Measurements from ENCODE around the gene SUGT1. TPM values are rescaled to one million over a fixed set of nuclear protein-coding genes. Genes with fewer than 3 reads are reported as not detected.

The SUGT1 gene
- total RNA-seq, 4 donors from 2014 or later, result 21.2 to 39.0 (median 30.9) TPM

GRCh38 chr13:52737965-52738364 is 85.3 kb downstream of the SUGT1 start:
- WGBS, 2 donors, result 71 to 73% methylated on average over 4 of the region's 4 CpGs
- intact Hi-C loops (cut with DNase I; ENCODE audit: low total_unique reads), result no loop called here
- TF ChIP-seq CTCF (IDR thresholded peaks at IDR 0.05) (no peak), POLR2A (IDR thresholded peaks at IDR 0.05) (no peak)
- no peak for DNase-seq (ENCODE audit: low spot score in 2 of 2)
- no peak overlapping the region for H3K4me3 ChIP-seq (ENCODE audit: low read depth, poor library complexity, severe bottlenecking)

GRCh38 chr13:52738719-52739467 is 86.3 kb downstream of the SUGT1 start:
- TF ChIP-seq CTCF (IDR thresholded peaks at IDR 0.05) (no peak), POLR2A (IDR thresholded peaks at IDR 0.05) (no peak)
- 9 to 14% methylated on average over 41 to 75 of the region's 75 CpGs for WGBS, 2 donors
- intact Hi-C loops (cut with DNase I; ENCODE audit: low total_unique reads), result no loop called here
- no peak overlapping the region for H3K4me3 ChIP-seq (ENCODE audit: low read depth, poor library complexity, severe bottlenecking)
- DNase-seq (ENCODE audit: low spot score in 2 of 2), result no peak

GRCh38 chr13:52739468-52740071 is 86.9 kb downstream of the SUGT1 start, which contains the start of gene CNMD:
Gene CNMD, minus strand, starts transcription at chr13:52739820. Its CDS starts 119 bp downstream, at chr13:52739701.
- H3K4me3 ChIP-seq (ENCODE audit: low read depth, poor library complexity, severe bottlenecking), result no peak within 1 kb of the TSS
- DNase-seq (ENCODE audit: low spot score in 2 of 2), result no peak
- WGBS, 2 donors, result 6 to 8% methylated on average over 34 of the region's 34 CpGs
- intact Hi-C loops (cut with DNase I; ENCODE audit: low total_unique reads), result no loop called here
- TF ChIP-seq CTCF (IDR thresholded peaks at IDR 0.05), result no peak
- TF ChIP-seq POLR2A (IDR thresholded peaks at IDR 0.05), result no peak

GRCh38 chr13:52743569-52743968 is 90.9 kb downstream of the SUGT1 start:
- intact Hi-C loops (cut with DNase I; ENCODE audit: low total_unique reads), result no loop called here
- no peak for TF ChIP-seq CTCF (IDR thresholded peaks at IDR 0.05)
- TF ChIP-seq POLR2A (IDR thresholded peaks at IDR 0.05), result no peak
- no peak overlapping the region for H3K4me3 ChIP-seq (ENCODE audit: low read depth, poor library complexity, severe bottlenecking)
- WGBS, 2 donors, result 50 to 59% methylated on average over 1 of the region's 1 CpG
- DNase-seq (ENCODE audit: low spot score in 2 of 2), result no peak

GRCh38 chr13:52743988-52744387 is 91.4 kb downstream of the SUGT1 start:
- no peak for TF ChIP-seq CTCF (IDR thresholded peaks at IDR 0.05)
- no peak for TF ChIP-seq POLR2A (IDR thresholded peaks at IDR 0.05)
- no peak overlapping the region for H3K4me3 ChIP-seq (ENCODE audit: low read depth, poor library complexity, severe bottlenecking)
- intact Hi-C loops (cut with DNase I; ENCODE audit: low total_unique reads), result no loop called here
- 84 to 87% methylated on average over 3 of the region's 3 CpGs for WGBS, 2 donors
- no peak for DNase-seq (ENCODE audit: low spot score in 2 of 2)
